ENCODE data around the gene CYP3A4.
"Not testable (repeated sequence)": the region's sequence is repeated elsewhere in the genome, so short reads cannot be mapped to it uniquely, and the experiment has no call there.

Gene CYP3A4

GRCh38 chr7:99733003-99733402 is 51.0 kb downstream of the CYP3A4 start:
- in situ Hi-C loops (cut with MboI; ENCODE audit: low sequenced_read_pairs, unreplicated experiment), result no loop called here
- no peak for DNase-seq (ENCODE audit: low spot score)
- no peak for TF ChIP-seq CTCF (IDR thresholded peaks at IDR 0.05; ENCODE audit: borderline replicate concordance, control extremely low read depth, extremely low read depth, insufficient read depth, missing control alignments)

- no peak for TF ChIP-seq CTCF (IDR thresholded peaks at IDR 0.05; ENCODE audit: borderline replicate concordance, control extremely low read depth, extremely low read depth, insufficient read depth, missing control alignments)
- DNase-seq (ENCODE audit: low spot score), result no peak
- in situ Hi-C loops (cut with MboI; ENCODE audit: low sequenced_read_pairs, unreplicated experiment), result no loop called here
These were observed 52.2 kb downstream of the CYP3A4 start for GRCh38 chr7:99731638-99732374.

DNA sequence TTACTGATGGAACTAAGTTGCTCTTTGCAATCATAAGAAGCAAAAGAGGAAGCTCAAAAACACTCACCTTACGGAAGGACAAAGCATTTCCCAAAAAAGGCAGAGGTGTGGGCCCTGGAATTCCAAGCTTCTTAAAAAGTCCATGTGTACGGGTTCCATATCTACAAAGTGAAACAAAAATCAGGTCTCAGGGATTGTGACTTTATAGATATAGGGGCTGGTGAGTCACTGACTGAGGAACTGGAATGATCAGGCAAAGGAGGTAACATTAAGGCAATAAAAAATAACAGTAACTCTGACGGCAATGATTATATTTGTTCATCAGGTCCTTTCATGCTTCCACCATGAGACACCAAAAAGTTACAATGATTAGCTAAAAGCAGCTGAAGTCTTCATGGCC is 53.0 kb downstream of the CYP3A4 start:
- no peak for DNase-seq (ENCODE audit: low spot score)
- in situ Hi-C loops (cut with MboI; ENCODE audit: low sequenced_read_pairs, unreplicated experiment), result no loop called here

DNA sequence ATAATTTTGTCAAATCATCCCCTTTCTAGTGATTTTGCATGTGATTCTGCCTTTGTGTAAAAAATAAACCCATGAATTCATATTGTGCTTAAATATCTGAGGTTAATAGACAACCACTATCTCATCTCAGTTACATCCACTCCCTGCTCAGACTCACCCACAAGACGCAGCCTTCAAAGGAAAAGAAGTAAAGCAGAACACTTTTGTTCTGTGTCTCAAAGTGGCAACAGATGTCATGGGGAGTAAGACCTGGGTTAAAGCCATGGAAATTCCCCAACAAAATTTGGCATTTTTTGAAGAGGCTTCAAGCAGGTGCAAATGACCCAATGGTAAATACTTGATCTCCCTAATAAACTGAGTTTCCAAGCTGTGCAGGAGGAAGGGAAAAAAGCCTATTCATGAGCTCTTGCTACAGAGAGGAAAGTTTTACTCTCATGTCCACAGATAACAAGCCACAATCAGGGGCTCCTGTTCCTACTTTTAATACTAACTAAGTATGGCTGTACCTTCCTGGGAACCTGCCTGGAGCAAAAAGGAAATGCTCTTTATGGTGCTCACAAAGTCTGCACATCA is 53.7 kb downstream of the CYP3A4 start:
- no peak for TF ChIP-seq CTCF (IDR thresholded peaks at IDR 0.05; ENCODE audit: borderline replicate concordance, control extremely low read depth, extremely low read depth, insufficient read depth, missing control alignments)
- in situ Hi-C loops (cut with MboI; ENCODE audit: low sequenced_read_pairs, unreplicated experiment), result no loop called here
- DNase-seq (ENCODE audit: low spot score), result no peak

More for the DNA sequence above, 53.0 kb downstream of the CYP3A4 start:
- TF ChIP-seq CTCF (IDR thresholded peaks at IDR 0.05; ENCODE audit: borderline replicate concordance, control extremely low read depth, extremely low read depth, insufficient read depth, missing control alignments), result no peak

- DNase-seq (ENCODE audit: low spot score), result no peak
- in situ Hi-C loops (cut with MboI; ENCODE audit: low sequenced_read_pairs, unreplicated experiment), result no loop called here
- no peak for TF ChIP-seq CTCF (IDR thresholded peaks at IDR 0.05; ENCODE audit: borderline replicate concordance, control extremely low read depth, extremely low read depth, insufficient read depth, missing control alignments)
These were observed 54.3 kb downstream of the CYP3A4 start for GRCh38 chr7:99729486-99730237.

DNA sequence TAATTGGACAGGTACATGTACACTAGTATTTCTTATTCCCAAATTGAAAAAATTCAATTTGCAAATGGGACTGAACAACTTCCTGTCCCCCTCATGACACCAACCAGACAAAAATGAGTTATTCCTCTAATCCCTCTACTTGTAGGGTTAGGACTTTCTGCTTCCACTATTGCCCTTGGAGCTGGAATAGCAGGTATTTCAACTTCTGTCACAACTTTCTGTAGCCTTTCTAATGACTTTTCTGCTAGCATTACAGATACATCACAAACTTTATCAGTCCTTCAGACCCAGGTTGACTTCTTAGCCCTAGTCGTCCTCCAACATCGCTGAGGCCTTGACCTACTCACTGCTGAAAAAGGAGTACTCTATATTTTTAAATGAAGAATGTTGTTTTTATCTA is 55.4 kb downstream of the CYP3A4 start:
- DNase-seq (ENCODE audit: low spot score), result no peak
- in situ Hi-C loops (cut with MboI; ENCODE audit: low sequenced_read_pairs, unreplicated experiment), result no loop called here
- TF ChIP-seq CTCF (IDR thresholded peaks at IDR 0.05; ENCODE audit: borderline replicate concordance, control extremely low read depth, extremely low read depth, insufficient read depth, missing control alignments), result no peak

DNA sequence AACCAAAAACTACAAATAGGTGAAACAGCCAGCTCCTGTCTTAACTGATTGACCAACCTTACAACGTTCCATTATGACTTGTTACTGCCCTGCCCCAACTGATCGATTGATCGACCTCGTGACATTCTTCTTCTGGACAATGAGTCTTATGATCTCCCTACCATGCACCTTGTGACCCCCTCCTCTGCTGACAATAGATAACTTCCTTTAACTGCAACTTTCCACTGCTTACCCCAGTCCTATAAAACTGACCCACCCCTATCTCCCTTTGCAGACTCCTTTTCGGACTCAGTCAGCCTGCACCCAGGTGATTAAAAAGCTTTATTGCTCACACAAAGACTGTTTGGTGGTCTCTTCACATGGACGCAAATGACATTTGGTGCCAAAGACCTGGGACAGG is 60.8 kb downstream of the CYP3A4 start:
- in situ Hi-C loops (cut with MboI; ENCODE audit: low sequenced_read_pairs, unreplicated experiment); DNase-seq (ENCODE audit: low spot score): not testable (repeated sequence)
